ENCODE results near the gene PTPRF.

The PTPRF gene

DNA sequence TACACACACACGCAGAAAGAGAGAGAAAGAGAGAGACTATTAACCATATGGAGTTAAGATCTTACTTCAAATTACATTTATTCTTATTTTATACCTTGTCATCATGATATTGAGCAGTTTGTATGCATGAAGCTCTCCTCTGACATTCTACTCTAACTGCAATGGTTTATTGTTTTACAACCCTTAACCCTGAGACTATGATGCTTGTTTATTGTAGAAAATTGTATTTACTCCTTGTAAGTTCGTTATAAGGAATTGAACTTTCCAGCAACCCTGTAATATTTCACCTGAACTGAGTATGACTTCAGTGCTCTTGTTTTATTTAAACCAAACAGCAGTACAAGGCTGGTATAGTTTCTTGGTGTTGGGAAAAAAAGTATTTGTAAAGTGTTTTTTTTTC, 18.6 kb upstream of the PTPRF start:
- peaks cover 0 to 21% of the 10 kb centered on the region in 2 experiments for H3K27me3 ChIP-seq (ENCODE audit: control insufficient read depth in 1 of 2, insufficient read depth in 1 of 2, low read length in 2 of 2)
- no peak for DNase-seq
- no peak overlapping the region for H2BK5ac ChIP-seq (ENCODE audit: low read depth, low read length, poor library complexity, severe bottlenecking)
- no peak overlapping the region for H3K4ac ChIP-seq (ENCODE audit: low read depth in 1 of 2, low read length in 2 of 2)
- H3K79me1 ChIP-seq (replicated peaks; ENCODE audit: low read length, poor library complexity, severe bottlenecking), result no peaks in the 10 kb centered on the region
- no peak overlapping the region for H2AK5ac ChIP-seq (ENCODE audit: low read length, severe bottlenecking)
- no peak overlapping the region for H3K23ac ChIP-seq (ENCODE audit: low read length in 2 of 2)
- no peak overlapping the region for H2AFZ ChIP-seq (ENCODE audit: low read depth, low read length)
- H4K8ac ChIP-seq (ENCODE audit: low read length), result no peak overlapping the region
- no peak overlapping the region for H2BK12ac ChIP-seq (ENCODE audit: low read length in 2 of 2)
- no peak overlapping the region for H2BK15ac ChIP-seq (ENCODE audit: low read depth, poor library complexity, severe bottlenecking)
- no peak overlapping the region for H2BK120ac ChIP-seq (ENCODE audit: low read depth, low read length)
- H3K4me2 ChIP-seq (ENCODE audit: low read length, poor library complexity, severe bottlenecking), result no peak overlapping the region
- no peak overlapping the region for H3K9ac ChIP-seq (ENCODE audit: low read length)
- 0% methylated on average over 1 of the region's 2 CpGs for WGBS
- no peak overlapping the region for H4K91ac ChIP-seq (ENCODE audit: low read length)
- H3K27ac ChIP-seq (ENCODE audit: low read length, poor library complexity, severe bottlenecking), result no peak overlapping the region
- H3K18ac ChIP-seq (ENCODE audit: low read depth in 1 of 2, low read length in 2 of 2), result no peak overlapping the region
- no peaks in the 10 kb centered on the region for H3K36me3 ChIP-seq (ENCODE audit: control insufficient read depth in 1 of 2, insufficient read depth in 2 of 2, low read depth in 1 of 2, low read length in 2 of 2)
- H3K4me1 ChIP-seq (ENCODE audit: control insufficient read depth, insufficient read depth, low read depth, low read length), result no peaks in the 10 kb centered on the region
- H3K4me3 ChIP-seq (ENCODE audit: insufficient read depth in 1 of 2, low read depth in 1 of 2, low read length in 2 of 2), result no peak overlapping the region
- peaks cover 10% of the 10 kb centered on the region for H3K9me3 ChIP-seq (ENCODE audit: control insufficient read depth, low read length)
- no peak overlapping the region for H3K14ac ChIP-seq (ENCODE audit: low read length in 2 of 2)

DNA sequence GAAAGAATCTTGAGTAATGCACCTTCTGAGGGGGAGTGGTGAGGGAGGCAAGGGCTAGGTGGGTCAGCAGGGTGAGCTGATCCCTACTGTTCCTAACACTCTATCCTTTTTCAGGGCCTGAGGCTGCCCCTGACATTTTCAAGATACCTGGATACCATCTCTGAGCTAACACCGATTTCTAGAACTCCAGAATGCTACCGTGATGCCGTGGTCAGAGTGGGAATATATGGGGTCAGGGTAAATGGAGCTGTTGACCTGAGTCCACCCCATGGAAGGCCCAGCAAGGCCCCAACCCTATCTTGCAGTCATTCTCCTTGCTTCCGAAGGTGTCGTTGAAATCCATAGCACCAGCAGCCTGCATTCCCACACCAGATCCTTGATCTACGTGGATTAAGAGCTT, 18.0 kb upstream of the PTPRF start:
- no peak overlapping the region for H2BK5ac ChIP-seq (ENCODE audit: low read depth, low read length, poor library complexity, severe bottlenecking)
- no peak overlapping the region for H2AFZ ChIP-seq (ENCODE audit: low read depth, low read length)
- H2BK12ac ChIP-seq (ENCODE audit: low read length in 2 of 2), result no peak overlapping the region
- H3K27ac ChIP-seq (ENCODE audit: low read length, poor library complexity, severe bottlenecking), result no peak overlapping the region
- no peak overlapping the region for H2AK5ac ChIP-seq (ENCODE audit: low read length, severe bottlenecking)
- 97% methylated on average over 4 of the region's 6 CpGs for WGBS
- no peak overlapping the region for H3K4me3 ChIP-seq (ENCODE audit: insufficient read depth in 1 of 2, low read depth in 1 of 2, low read length in 2 of 2)
- no peak overlapping the region for H3K9ac ChIP-seq (ENCODE audit: low read length)
- H3K36me3 ChIP-seq (ENCODE audit: control insufficient read depth in 1 of 2, insufficient read depth in 2 of 2, low read depth in 1 of 2, low read length in 2 of 2), result no peaks in the 10 kb centered on the region
- no peak overlapping the region for H2BK15ac ChIP-seq (ENCODE audit: low read depth, poor library complexity, severe bottlenecking)
- H3K4ac ChIP-seq (ENCODE audit: low read depth in 1 of 2, low read length in 2 of 2), result no peak overlapping the region
- H3K4me2 ChIP-seq (ENCODE audit: low read length, poor library complexity, severe bottlenecking), result no peak overlapping the region
- H4K91ac ChIP-seq (ENCODE audit: low read length), result no peak overlapping the region
- H3K9me3 ChIP-seq (ENCODE audit: control insufficient read depth, low read length), result peaks cover 10% of the 10 kb centered on the region
- no peak overlapping the region for H4K8ac ChIP-seq (ENCODE audit: low read length)
- H3K23ac ChIP-seq (ENCODE audit: low read length in 2 of 2), result no peak overlapping the region
- no peak overlapping the region for H2BK120ac ChIP-seq (ENCODE audit: low read depth, low read length)
- H3K14ac ChIP-seq (ENCODE audit: low read length in 2 of 2), result no peak overlapping the region
- peaks cover 0 to 16% of the 10 kb centered on the region in 2 experiments for H3K27me3 ChIP-seq (ENCODE audit: control insufficient read depth in 1 of 2, insufficient read depth in 1 of 2, low read length in 2 of 2)
- no peak overlapping the region for H3K18ac ChIP-seq (ENCODE audit: low read depth in 1 of 2, low read length in 2 of 2)
- DNase-seq, result no peak
- no peaks in the 10 kb centered on the region for H3K4me1 ChIP-seq (ENCODE audit: control insufficient read depth, insufficient read depth, low read depth, low read length)
- no peaks in the 10 kb centered on the region for H3K79me1 ChIP-seq (replicated peaks; ENCODE audit: low read length, poor library complexity, severe bottlenecking)

GRCh38 chr1:43513471-43514173, 17.1 kb upstream of the PTPRF start:
- WGBS, result 68% methylated on average over 5 of the region's 5 CpGs

GRCh38 chr1:43518935-43519686, 11.6 kb upstream of the PTPRF start:
- no peak overlapping the region for H2BK12ac ChIP-seq (ENCODE audit: low read length in 2 of 2)

More at GRCh38 chr1:43513471-43514173, 17.1 kb upstream of the PTPRF start:
- Histone ChIP-seq H2AK5ac (ENCODE audit: low read length, severe bottlenecking) (no peak overlapping the region), H2BK5ac (ENCODE audit: low read depth, low read length, poor library complexity, severe bottlenecking) (no peak overlapping the region), H2AFZ (ENCODE audit: low read depth, low read length) (no peak overlapping the region), H3K4me3 (ENCODE audit: insufficient read depth in 1 of 2, low read depth in 1 of 2, low read length in 2 of 2) (no peak overlapping the region), H3K9me3 (ENCODE audit: control insufficient read depth, low read length) (peaks cover 10% of the 10 kb centered on the region), H2BK15ac (ENCODE audit: low read depth, poor library complexity, severe bottlenecking) (no peak overlapping the region), H3K14ac (ENCODE audit: low read length in 2 of 2) (no peak overlapping the region), H3K18ac (ENCODE audit: low read depth in 1 of 2, low read length in 2 of 2) (no peak overlapping the region), H3K4ac (ENCODE audit: low read depth in 1 of 2, low read length in 2 of 2) (no peak overlapping the region), H2BK12ac (ENCODE audit: low read length in 2 of 2) (no peak overlapping the region), H3K23ac (ENCODE audit: low read length in 2 of 2) (no peak overlapping the region), H3K36me3 (ENCODE audit: control insufficient read depth in 1 of 2, insufficient read depth in 2 of 2, low read depth in 1 of 2, low read length in 2 of 2) (no peaks in the 10 kb centered on the region), H3K79me1 (replicated peaks; ENCODE audit: low read length, poor library complexity, severe bottlenecking) (no peaks in the 10 kb centered on the region), H4K8ac (ENCODE audit: low read length) (no peak overlapping the region), H3K9ac (ENCODE audit: low read length) (no peak overlapping the region), H4K91ac (ENCODE audit: low read length) (no peak overlapping the region), H3K27me3 (ENCODE audit: control insufficient read depth in 1 of 2, insufficient read depth in 1 of 2, low read length in 2 of 2) (peaks cover 0 to 9% of the 10 kb centered on the region in 2 experiments), H3K4me1 (ENCODE audit: control insufficient read depth, insufficient read depth, low read depth, low read length) (no peaks in the 10 kb centered on the region), H2BK120ac (ENCODE audit: low read depth, low read length) (no peak overlapping the region), H3K4me2 (ENCODE audit: low read length, poor library complexity, severe bottlenecking) (no peak overlapping the region), H3K27ac (ENCODE audit: low read length, poor library complexity, severe bottlenecking) (no peak overlapping the region)
- no peak for DNase-seq

More at GRCh38 chr1:43518935-43519686, 11.6 kb upstream of the PTPRF start:
- Histone ChIP-seq H3K4me2 (ENCODE audit: low read length, poor library complexity, severe bottlenecking) (no peak overlapping the region), H3K4me3 (ENCODE audit: insufficient read depth in 1 of 2, low read depth in 1 of 2, low read length in 2 of 2) (no peak overlapping the region), H3K9ac (ENCODE audit: low read length) (no peak overlapping the region), H2AFZ (ENCODE audit: low read depth, low read length) (no peak overlapping the region), H3K14ac (ENCODE audit: low read length in 2 of 2) (no peak overlapping the region), H3K9me3 (ENCODE audit: control insufficient read depth, low read length) (no peaks in the 10 kb centered on the region), H3K79me1 (replicated peaks; ENCODE audit: low read length, poor library complexity, severe bottlenecking) (no peaks in the 10 kb centered on the region), H3K36me3 (ENCODE audit: control insufficient read depth in 1 of 2, insufficient read depth in 2 of 2, low read depth in 1 of 2, low read length in 2 of 2) (no peaks in the 10 kb centered on the region), H4K91ac (ENCODE audit: low read length) (no peak overlapping the region), H2BK120ac (ENCODE audit: low read depth, low read length) (no peak overlapping the region), H2BK5ac (ENCODE audit: low read depth, low read length, poor library complexity, severe bottlenecking) (no peak overlapping the region), H3K23ac (ENCODE audit: low read length in 2 of 2) (no peak overlapping the region), H2AK5ac (ENCODE audit: low read length, severe bottlenecking) (no peak overlapping the region), H3K27me3 (ENCODE audit: control insufficient read depth in 1 of 2, insufficient read depth in 1 of 2, low read length in 2 of 2) (peaks cover 0 to 4% of the 10 kb centered on the region in 2 experiments), H2BK15ac (ENCODE audit: low read depth, poor library complexity, severe bottlenecking) (no peak overlapping the region), H3K4me1 (ENCODE audit: control insufficient read depth, insufficient read depth, low read depth, low read length) (peaks cover 5% of the 10 kb centered on the region), H3K18ac (ENCODE audit: low read depth in 1 of 2, low read length in 2 of 2) (no peak overlapping the region), H4K8ac (ENCODE audit: low read length) (no peak overlapping the region), H3K27ac (ENCODE audit: low read length, poor library complexity, severe bottlenecking) (no peak overlapping the region), H3K4ac (ENCODE audit: low read depth in 1 of 2, low read length in 2 of 2) (no peak overlapping the region)
- no peak for DNase-seq
- WGBS, result 97% methylated on average over 10 of the region's 11 CpGs
